ENCODE data around the gene POU5F1. TPM values are rescaled to one million over a fixed set of nuclear protein-coding genes. Genes with fewer than 3 reads are reported as not detected.

Gene POU5F1
- total and polyA plus RNA-seq, 2 experiments from 2014 or later = 1.6 TPM; not detected in 1

- DNase-seq (ENCODE audit: low read depth in 1 of 2, low spot score in 1 of 2) = no peak
Measured at GRCh38 chr6:31145386-31145785, 25.1 kb downstream of the POU5F1 start.

GRCh38 chr6:31144970-31145340 lies 25.5 kb downstream of the POU5F1 start:
- no peak overlapping the region for H3K27ac ChIP-seq
- H3K27me3 ChIP-seq = no peaks in the 10 kb centered on the region
- no peak for DNase-seq (ENCODE audit: low read depth in 1 of 2, low spot score in 1 of 2)
- H3K4me1 ChIP-seq (ENCODE audit: low read depth) = no peaks in the 10 kb centered on the region
- H3K4me3 ChIP-seq = no peak overlapping the region
- H3K36me3 ChIP-seq = no peaks in the 10 kb centered on the region
- TF ChIP-seq CTCF (IDR thresholded peaks at IDR 0.05; ENCODE audit: low read depth, low read length) = no peak
- no peaks in the 10 kb centered on the region for H3K9me3 ChIP-seq (ENCODE audit: low read depth)

More at GRCh38 chr6:31145386-31145785, 25.1 kb downstream of the POU5F1 start:
- no peaks in the 10 kb centered on the region for H3K36me3 ChIP-seq
- no peaks in the 10 kb centered on the region for H3K27me3 ChIP-seq
- no peaks in the 10 kb centered on the region for H3K4me1 ChIP-seq (ENCODE audit: low read depth)
- no peak overlapping the region for H3K27ac ChIP-seq
- H3K4me3 ChIP-seq = no peak overlapping the region
- no peaks in the 10 kb centered on the region for H3K9me3 ChIP-seq (ENCODE audit: low read depth)
- no peak for TF ChIP-seq CTCF (IDR thresholded peaks at IDR 0.05; ENCODE audit: low read depth, low read length)

GRCh38 chr6:31144296-31144969 lies 26.0 kb downstream of the POU5F1 start:
- no peaks in the 10 kb centered on the region for H3K9me3 ChIP-seq (ENCODE audit: low read depth)
- no peak overlapping the region for H3K27ac ChIP-seq
- no peaks in the 10 kb centered on the region for H3K27me3 ChIP-seq
- H3K4me1 ChIP-seq (ENCODE audit: low read depth) = no peaks in the 10 kb centered on the region
- no peak for TF ChIP-seq CTCF (IDR thresholded peaks at IDR 0.05; ENCODE audit: low read depth, low read length)
- H3K4me3 ChIP-seq = no peak overlapping the region
- no peak for DNase-seq (ENCODE audit: low read depth in 1 of 2, low spot score in 1 of 2)
- no peaks in the 10 kb centered on the region for H3K36me3 ChIP-seq

- Histone ChIP-seq H3K4me1 (ENCODE audit: low read depth) (no peaks in the 10 kb centered on the region), H3K27ac (no peak overlapping the region), H3K4me3 (no peak overlapping the region), H3K36me3 (no peaks in the 10 kb centered on the region), H3K9me3 (ENCODE audit: low read depth) (no peaks in the 10 kb centered on the region), H3K27me3 (no peaks in the 10 kb centered on the region)
- TF ChIP-seq CTCF (IDR thresholded peaks at IDR 0.05; ENCODE audit: low read depth, low read length) = no peak
- DNase-seq (ENCODE audit: low read depth in 1 of 2, low spot score in 1 of 2) = peak; percentile 38 to 91
Measured at GRCh38 chr6:31143148-31143547, 27.3 kb downstream of the POU5F1 start.

GRCh38 chr6:31142361-31142761 lies 28.1 kb downstream of the POU5F1 start:
- no peak for TF ChIP-seq CTCF (IDR thresholded peaks at IDR 0.05; ENCODE audit: low read depth, low read length)
- DNase-seq (ENCODE audit: low read depth in 1 of 2, low spot score in 1 of 2) = no peak
- Histone ChIP-seq H3K27me3 (no peaks in the 10 kb centered on the region), H3K27ac (no peak overlapping the region), H3K4me1 (ENCODE audit: low read depth) (no peaks in the 10 kb centered on the region), H3K36me3 (no peaks in the 10 kb centered on the region), H3K4me3 (no peak overlapping the region), H3K9me3 (ENCODE audit: low read depth) (no peaks in the 10 kb centered on the region)
